Tibial nerve (tissue), 4 donors: ENCODE results near the gene CLIC6.

Experiments used
- EP300 ChIP-seq, 2 donors: sonication (generic); formaldehyde crosslinking; IDR thresholded peaks; one replicate each; pipeline ENCODE4 v1.6.1; 2017; ENCODE audit warnings: antibody characterized with exemption in 2 of 2, mild to moderate bottlenecking in 1 of 2
- POLR2A ChIP-seq, 2 donors: fragments of 450-650 bp; IDR thresholded peaks; one replicate each; pipeline ENCODE4 v1.6.1; 2017; ENCODE audit warnings: antibody characterized with exemption in 2 of 2, mild to moderate bottlenecking in 2 of 2, moderate library complexity in 2 of 2
- TF ChIP-seq, protein P1 (sequence below), 5 experiments: fragments of 200-600 bp in 3 of 5; fragments of 450-650 bp in 2 of 5; sonication (generic) in 3 of 5; IDR thresholded peaks; one replicate each; pipeline ENCODE4 v1.5.1; 2016 to 2019; ENCODE audit warnings: antibody characterized with exemption in 5 of 5, mild to moderate bottlenecking in 3 of 5, moderate library complexity in 2 of 5

DNA sequence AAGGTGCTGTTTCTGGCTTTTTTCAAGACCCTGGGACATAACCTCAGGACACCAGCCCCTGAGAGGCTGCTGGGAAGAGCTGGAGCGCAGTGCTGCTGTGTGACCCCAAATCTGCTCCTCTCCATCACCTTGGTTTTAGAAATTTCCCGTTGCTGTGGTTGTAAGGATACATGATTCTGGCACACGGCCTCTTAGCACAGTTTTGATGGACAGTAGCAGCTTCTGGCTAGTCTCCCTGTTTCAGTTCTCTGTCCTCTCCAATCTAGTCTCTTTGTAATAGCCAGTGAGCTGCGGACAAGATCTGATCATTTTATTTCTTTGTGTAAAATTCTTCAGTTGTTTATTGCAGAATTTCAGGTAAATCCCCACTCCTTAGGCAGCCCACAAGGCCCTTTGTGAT lies 3.1 kb downstream of the CLIC6 start:
- TF ChIP-seq POLR2A (IDR thresholded peaks at IDR 0.05) (no peak), EP300 (IDR thresholded peaks at IDR 0.05) (no peak)
- TF ChIP-seq, protein P1, sequence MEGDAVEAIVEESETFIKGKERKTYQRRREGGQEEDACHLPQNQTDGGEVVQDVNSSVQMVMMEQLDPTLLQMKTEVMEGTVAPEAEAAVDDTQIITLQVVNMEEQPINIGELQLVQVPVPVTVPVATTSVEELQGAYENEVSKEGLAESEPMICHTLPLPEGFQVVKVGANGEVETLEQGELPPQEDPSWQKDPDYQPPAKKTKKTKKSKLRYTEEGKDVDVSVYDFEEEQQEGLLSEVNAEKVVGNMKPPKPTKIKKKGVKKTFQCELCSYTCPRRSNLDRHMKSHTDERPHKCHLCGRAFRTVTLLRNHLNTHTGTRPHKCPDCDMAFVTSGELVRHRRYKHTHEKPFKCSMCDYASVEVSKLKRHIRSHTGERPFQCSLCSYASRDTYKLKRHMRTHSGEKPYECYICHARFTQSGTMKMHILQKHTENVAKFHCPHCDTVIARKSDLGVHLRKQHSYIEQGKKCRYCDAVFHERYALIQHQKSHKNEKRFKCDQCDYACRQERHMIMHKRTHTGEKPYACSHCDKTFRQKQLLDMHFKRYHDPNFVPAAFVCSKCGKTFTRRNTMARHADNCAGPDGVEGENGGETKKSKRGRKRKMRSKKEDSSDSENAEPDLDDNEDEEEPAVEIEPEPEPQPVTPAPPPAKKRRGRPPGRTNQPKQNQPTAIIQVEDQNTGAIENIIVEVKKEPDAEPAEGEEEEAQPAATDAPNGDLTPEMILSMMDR (IDR thresholded peaks at IDR 0.05), result no peak
